ENCODE measurements around the gene STT3B.

The STT3B gene

DNA sequence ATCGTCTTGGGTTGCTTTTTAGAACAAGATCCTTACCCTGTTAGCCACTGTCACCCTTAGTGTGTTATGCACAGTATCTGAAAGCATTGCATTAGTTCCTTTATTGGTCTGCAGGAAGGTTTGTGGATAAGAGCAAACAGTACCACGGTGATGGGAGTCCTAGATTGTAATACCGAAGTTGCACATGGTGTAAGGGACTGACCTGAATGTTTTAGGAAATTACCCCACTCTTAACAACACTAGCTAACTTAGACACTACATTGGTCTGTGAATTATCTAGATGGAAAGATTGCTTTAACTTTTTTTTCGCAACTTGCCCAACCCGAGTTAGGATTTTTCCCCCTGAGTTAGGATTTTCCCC is 1.3 kb downstream of the STT3B start:
- Histone ChIP-seq H2BK15ac (ENCODE audit: low read depth, poor library complexity, severe bottlenecking) (no peak overlapping the region), H2BK5ac (ENCODE audit: low read depth, low read length, poor library complexity, severe bottlenecking) (no peak overlapping the region), H2AFZ (ENCODE audit: low read depth, low read length) (no peak overlapping the region), H3K9me3 (ENCODE audit: control insufficient read depth, low read length) (no peaks in the 10 kb centered on the region), H3K18ac (ENCODE audit: low read depth in 1 of 2, low read length in 2 of 2) (no peak overlapping the region), H4K91ac (ENCODE audit: low read length) (no peak overlapping the region), H3K14ac (ENCODE audit: low read length in 2 of 2) (no peak overlapping the region), H3K27ac (ENCODE audit: low read length, poor library complexity, severe bottlenecking) (no peak overlapping the region), H3K27me3 (ENCODE audit: control insufficient read depth in 1 of 2, insufficient read depth in 1 of 2, low read length in 2 of 2) (peaks cover 0 to under 1% of the 10 kb centered on the region in 2 experiments), H3K4ac (ENCODE audit: low read depth in 1 of 2, low read length in 2 of 2) (no peak overlapping the region), H3K4me2 (ENCODE audit: low read length, poor library complexity, severe bottlenecking) (peak overlapping the region; percentile 83), H3K36me3 (ENCODE audit: control insufficient read depth in 1 of 2, insufficient read depth in 2 of 2, low read depth in 1 of 2, low read length in 2 of 2) (peaks cover 0 to 5% of the 10 kb centered on the region in 2 experiments), H3K23ac (ENCODE audit: low read length in 2 of 2) (no peak overlapping the region), H4K8ac (ENCODE audit: low read length) (no peak overlapping the region), H2BK120ac (ENCODE audit: low read depth, low read length) (no peak overlapping the region), H3K79me1 (replicated peaks; ENCODE audit: low read length, poor library complexity, severe bottlenecking) (no peaks in the 10 kb centered on the region), H3K4me1 (ENCODE audit: control insufficient read depth, insufficient read depth, low read depth, low read length) (peaks cover 1% of the 10 kb centered on the region), H3K4me3 (ENCODE audit: insufficient read depth in 1 of 2, low read depth in 1 of 2, low read length in 2 of 2) (peak overlapping the region in 1 of 2 experiments; percentile 93), H3K9ac (ENCODE audit: low read length) (peak overlapping the region; percentile 95), H2AK5ac (ENCODE audit: low read length, severe bottlenecking) (no peak overlapping the region), H2BK12ac (ENCODE audit: low read length in 2 of 2) (no peak overlapping the region)
- DNase-seq: peak; percentile 44
- WGBS: 7% methylated on average over 3 of the region's 5 CpGs

DNA sequence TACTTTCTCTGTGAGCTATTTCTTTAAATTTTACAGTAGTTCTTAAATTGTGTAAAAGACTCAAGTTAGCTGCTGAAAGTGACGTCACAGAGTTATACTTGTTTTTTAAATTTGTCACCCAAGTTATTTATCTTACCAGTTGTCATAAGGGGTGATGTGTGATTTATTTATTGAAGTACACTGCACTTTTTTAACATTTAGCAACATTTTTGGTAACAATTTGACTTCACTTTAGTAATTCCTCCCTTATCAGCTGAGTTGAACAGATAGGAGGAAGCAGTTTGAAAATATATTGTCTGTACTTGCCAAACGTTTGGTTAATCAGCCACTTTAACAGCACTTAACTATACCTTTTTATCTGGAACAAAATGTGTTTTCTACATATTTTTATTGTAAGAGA is 3.8 kb downstream of the STT3B start:
- Histone ChIP-seq H4K91ac (ENCODE audit: low read length) (no peak overlapping the region), H2AFZ (ENCODE audit: low read depth, low read length) (no peak overlapping the region), H2BK120ac (ENCODE audit: low read depth, low read length) (no peak overlapping the region), H3K9me3 (ENCODE audit: control insufficient read depth, low read length) (no peaks in the 10 kb centered on the region), H3K36me3 (ENCODE audit: control insufficient read depth in 1 of 2, insufficient read depth in 2 of 2, low read depth in 1 of 2, low read length in 2 of 2) (peaks cover 0 to 5% of the 10 kb centered on the region in 2 experiments), H2AK5ac (ENCODE audit: low read length, severe bottlenecking) (no peak overlapping the region), H4K8ac (ENCODE audit: low read length) (no peak overlapping the region), H3K9ac (ENCODE audit: low read length) (no peak overlapping the region), H3K27ac (ENCODE audit: low read length, poor library complexity, severe bottlenecking) (no peak overlapping the region), H3K4me3 (ENCODE audit: insufficient read depth in 1 of 2, low read depth in 1 of 2, low read length in 2 of 2) (peak overlapping the region in 1 of 2 experiments; percentile 26), H3K4ac (ENCODE audit: low read depth in 1 of 2, low read length in 2 of 2) (no peak overlapping the region), H3K27me3 (ENCODE audit: control insufficient read depth in 1 of 2, insufficient read depth in 1 of 2, low read length in 2 of 2) (no peaks in the 10 kb centered on the region), H3K4me2 (ENCODE audit: low read length, poor library complexity, severe bottlenecking) (no peak overlapping the region), H2BK15ac (ENCODE audit: low read depth, poor library complexity, severe bottlenecking) (no peak overlapping the region), H3K4me1 (ENCODE audit: control insufficient read depth, insufficient read depth, low read depth, low read length) (peaks cover 1% of the 10 kb centered on the region), H2BK12ac (ENCODE audit: low read length in 2 of 2) (no peak overlapping the region), H3K23ac (ENCODE audit: low read length in 2 of 2) (no peak overlapping the region), H3K18ac (ENCODE audit: low read depth in 1 of 2, low read length in 2 of 2) (no peak overlapping the region), H3K79me1 (replicated peaks; ENCODE audit: low read length, poor library complexity, severe bottlenecking) (no peaks in the 10 kb centered on the region), H2BK5ac (ENCODE audit: low read depth, low read length, poor library complexity, severe bottlenecking) (no peak overlapping the region), H3K14ac (ENCODE audit: low read length in 2 of 2) (no peak overlapping the region)
- no CpG with 5 or more reads among the region's 2 CpGs for WGBS
- DNase-seq: no peak

DNA sequence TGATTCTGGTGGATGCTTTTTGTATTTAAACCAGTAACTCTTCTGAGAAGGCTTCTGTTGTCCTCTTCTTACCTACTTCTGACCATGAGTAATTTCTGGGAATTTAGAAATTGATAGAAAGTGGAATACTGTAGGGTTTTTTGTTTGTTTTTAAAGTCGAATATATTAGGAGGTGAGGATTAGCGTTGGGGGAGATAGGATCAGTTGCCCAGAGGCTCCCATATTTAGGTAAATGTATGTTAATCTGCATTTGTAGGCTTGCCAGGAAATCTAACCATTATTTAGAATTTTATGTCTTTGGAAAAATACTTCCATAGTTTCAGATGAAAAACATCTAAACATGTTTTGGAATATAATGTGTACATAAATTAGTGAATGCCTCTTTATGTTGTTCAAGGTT is 6.1 kb downstream of the STT3B start:
- Histone ChIP-seq H3K4me1 (ENCODE audit: control insufficient read depth, insufficient read depth, low read depth, low read length) (peaks cover 1% of the 10 kb centered on the region), H3K36me3 (ENCODE audit: control insufficient read depth in 1 of 2, insufficient read depth in 2 of 2, low read depth in 1 of 2, low read length in 2 of 2) (peaks cover 0 to 11% of the 10 kb centered on the region in 2 experiments), H2BK120ac (ENCODE audit: low read depth, low read length) (no peak overlapping the region), H3K79me1 (replicated peaks; ENCODE audit: low read length, poor library complexity, severe bottlenecking) (no peaks in the 10 kb centered on the region), H2BK15ac (ENCODE audit: low read depth, poor library complexity, severe bottlenecking) (no peak overlapping the region), H2BK5ac (ENCODE audit: low read depth, low read length, poor library complexity, severe bottlenecking) (no peak overlapping the region), H3K27me3 (ENCODE audit: control insufficient read depth in 1 of 2, insufficient read depth in 1 of 2, low read length in 2 of 2) (no peaks in the 10 kb centered on the region), H3K4me2 (ENCODE audit: low read length, poor library complexity, severe bottlenecking) (no peak overlapping the region), H3K23ac (ENCODE audit: low read length in 2 of 2) (no peak overlapping the region), H2AFZ (ENCODE audit: low read depth, low read length) (no peak overlapping the region), H3K9me3 (ENCODE audit: control insufficient read depth, low read length) (no peaks in the 10 kb centered on the region), H2AK5ac (ENCODE audit: low read length, severe bottlenecking) (no peak overlapping the region), H3K18ac (ENCODE audit: low read depth in 1 of 2, low read length in 2 of 2) (no peak overlapping the region), H3K9ac (ENCODE audit: low read length) (no peak overlapping the region), H4K91ac (ENCODE audit: low read length) (no peak overlapping the region), H2BK12ac (ENCODE audit: low read length in 2 of 2) (no peak overlapping the region), H3K4ac (ENCODE audit: low read depth in 1 of 2, low read length in 2 of 2) (no peak overlapping the region), H4K8ac (ENCODE audit: low read length) (no peak overlapping the region), H3K27ac (ENCODE audit: low read length, poor library complexity, severe bottlenecking) (no peak overlapping the region), H3K4me3 (ENCODE audit: insufficient read depth in 1 of 2, low read depth in 1 of 2, low read length in 2 of 2) (no peak overlapping the region), H3K14ac (ENCODE audit: low read length in 2 of 2) (no peak overlapping the region)
- WGBS: 83% methylated on average over 2 of the region's 2 CpGs
- no peak for DNase-seq

DNA sequence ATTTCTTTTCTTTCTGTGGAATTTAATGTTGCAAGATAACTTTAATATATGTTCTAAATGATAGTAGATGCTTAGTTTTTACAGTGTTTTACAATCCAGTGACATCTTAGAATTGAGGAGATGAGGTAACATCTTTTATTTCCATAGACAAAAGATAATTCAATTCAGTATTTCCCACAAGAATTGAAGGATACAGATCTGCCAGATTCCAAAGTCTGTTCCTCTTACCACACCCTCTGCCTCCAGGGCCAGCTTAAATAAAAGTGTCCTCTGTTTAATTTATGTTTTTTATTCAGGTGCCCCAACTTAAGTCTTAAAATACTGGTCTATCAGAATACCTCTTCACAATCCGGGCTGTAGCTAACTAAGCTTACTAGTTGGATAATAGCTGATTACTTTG is 6.5 kb downstream of the STT3B start:
- Histone ChIP-seq H2AFZ (ENCODE audit: low read depth, low read length) (no peak overlapping the region), H3K18ac (ENCODE audit: low read depth in 1 of 2, low read length in 2 of 2) (no peak overlapping the region), H2AK5ac (ENCODE audit: low read length, severe bottlenecking) (no peak overlapping the region), H3K9me3 (ENCODE audit: control insufficient read depth, low read length) (no peaks in the 10 kb centered on the region), H2BK5ac (ENCODE audit: low read depth, low read length, poor library complexity, severe bottlenecking) (no peak overlapping the region), H3K4me2 (ENCODE audit: low read length, poor library complexity, severe bottlenecking) (no peak overlapping the region), H3K23ac (ENCODE audit: low read length in 2 of 2) (no peak overlapping the region), H3K14ac (ENCODE audit: low read length in 2 of 2) (no peak overlapping the region), H3K27ac (ENCODE audit: low read length, poor library complexity, severe bottlenecking) (no peak overlapping the region), H4K91ac (ENCODE audit: low read length) (no peak overlapping the region), H3K27me3 (ENCODE audit: control insufficient read depth in 1 of 2, insufficient read depth in 1 of 2, low read length in 2 of 2) (no peaks in the 10 kb centered on the region), H3K4ac (ENCODE audit: low read depth in 1 of 2, low read length in 2 of 2) (no peak overlapping the region), H2BK120ac (ENCODE audit: low read depth, low read length) (no peak overlapping the region), H3K4me3 (ENCODE audit: insufficient read depth in 1 of 2, low read depth in 1 of 2, low read length in 2 of 2) (no peak overlapping the region), H3K4me1 (ENCODE audit: control insufficient read depth, insufficient read depth, low read depth, low read length) (peaks cover 1% of the 10 kb centered on the region), H2BK12ac (ENCODE audit: low read length in 2 of 2) (no peak overlapping the region), H2BK15ac (ENCODE audit: low read depth, poor library complexity, severe bottlenecking) (no peak overlapping the region), H4K8ac (ENCODE audit: low read length) (no peak overlapping the region), H3K79me1 (replicated peaks; ENCODE audit: low read length, poor library complexity, severe bottlenecking) (no peaks in the 10 kb centered on the region), H3K9ac (ENCODE audit: low read length) (no peak overlapping the region), H3K36me3 (ENCODE audit: control insufficient read depth in 1 of 2, insufficient read depth in 2 of 2, low read depth in 1 of 2, low read length in 2 of 2) (peaks cover 0 to 11% of the 10 kb centered on the region in 2 experiments)
- WGBS: 100% methylated on average over 1 of the region's 1 CpG
- DNase-seq: no peak

Measured in mesenchymal stem cell (in vitro differentiated cells and primary cell).